ENCODE measurements around the gene LGALS7. TPM values are rescaled to one million over a fixed set of nuclear protein-coding genes. Genes with fewer than 3 reads are reported as not detected.
A peak's percentile ranks its signal among the peaks of the same experiment; 100 is the strongest.

The LGALS7 gene
- total and polyA plus RNA-seq, 2 of the 13 experiments (the other 11 are each of a cell fraction or from before 2014, with no cell fraction given) = 0.73 TPM; not detected in 1

DNA sequence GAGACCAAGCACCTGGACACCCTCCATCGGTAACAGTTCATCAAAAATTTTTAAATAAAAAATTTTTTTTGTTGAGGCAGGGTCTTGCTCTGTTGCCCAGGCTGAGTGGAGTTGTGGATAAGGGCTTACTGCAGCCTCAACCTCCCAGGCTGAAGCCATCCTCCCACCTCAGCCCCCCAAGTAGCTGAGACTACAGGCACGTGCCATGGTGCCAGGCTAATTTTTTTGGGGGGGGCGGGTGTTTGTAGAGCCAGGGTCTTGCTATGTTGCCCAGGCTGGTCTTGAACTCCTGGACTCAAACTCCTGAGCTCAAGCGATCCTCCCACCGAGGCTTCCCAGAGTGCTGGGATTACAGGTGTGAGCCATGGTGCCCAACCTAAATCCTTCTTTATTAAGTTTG is 20.4 kb upstream of the LGALS7 start:
- H3K27ac ChIP-seq (ENCODE audit: extremely low read length, insufficient read depth, low read length) = no peak overlapping the region
- in situ Hi-C loops (cut with HindIII; ENCODE audit: extremely low pct_ligation_motif_present, low pct_unique_long_range_greater_than_20kb) (no loop called here), intact Hi-C loops (cut with micrococcal nuclease; ENCODE audit: unreplicated experiment) (no loop called here)
- H3K36me3 ChIP-seq (replicated peaks in 1 of 2; ENCODE audit: control insufficient read depth in 1 of 2, insufficient read depth in 2 of 2, low read length in 2 of 2) = no peaks in the 10 kb centered on the region
- TF ChIP-seq, protein P1, sequence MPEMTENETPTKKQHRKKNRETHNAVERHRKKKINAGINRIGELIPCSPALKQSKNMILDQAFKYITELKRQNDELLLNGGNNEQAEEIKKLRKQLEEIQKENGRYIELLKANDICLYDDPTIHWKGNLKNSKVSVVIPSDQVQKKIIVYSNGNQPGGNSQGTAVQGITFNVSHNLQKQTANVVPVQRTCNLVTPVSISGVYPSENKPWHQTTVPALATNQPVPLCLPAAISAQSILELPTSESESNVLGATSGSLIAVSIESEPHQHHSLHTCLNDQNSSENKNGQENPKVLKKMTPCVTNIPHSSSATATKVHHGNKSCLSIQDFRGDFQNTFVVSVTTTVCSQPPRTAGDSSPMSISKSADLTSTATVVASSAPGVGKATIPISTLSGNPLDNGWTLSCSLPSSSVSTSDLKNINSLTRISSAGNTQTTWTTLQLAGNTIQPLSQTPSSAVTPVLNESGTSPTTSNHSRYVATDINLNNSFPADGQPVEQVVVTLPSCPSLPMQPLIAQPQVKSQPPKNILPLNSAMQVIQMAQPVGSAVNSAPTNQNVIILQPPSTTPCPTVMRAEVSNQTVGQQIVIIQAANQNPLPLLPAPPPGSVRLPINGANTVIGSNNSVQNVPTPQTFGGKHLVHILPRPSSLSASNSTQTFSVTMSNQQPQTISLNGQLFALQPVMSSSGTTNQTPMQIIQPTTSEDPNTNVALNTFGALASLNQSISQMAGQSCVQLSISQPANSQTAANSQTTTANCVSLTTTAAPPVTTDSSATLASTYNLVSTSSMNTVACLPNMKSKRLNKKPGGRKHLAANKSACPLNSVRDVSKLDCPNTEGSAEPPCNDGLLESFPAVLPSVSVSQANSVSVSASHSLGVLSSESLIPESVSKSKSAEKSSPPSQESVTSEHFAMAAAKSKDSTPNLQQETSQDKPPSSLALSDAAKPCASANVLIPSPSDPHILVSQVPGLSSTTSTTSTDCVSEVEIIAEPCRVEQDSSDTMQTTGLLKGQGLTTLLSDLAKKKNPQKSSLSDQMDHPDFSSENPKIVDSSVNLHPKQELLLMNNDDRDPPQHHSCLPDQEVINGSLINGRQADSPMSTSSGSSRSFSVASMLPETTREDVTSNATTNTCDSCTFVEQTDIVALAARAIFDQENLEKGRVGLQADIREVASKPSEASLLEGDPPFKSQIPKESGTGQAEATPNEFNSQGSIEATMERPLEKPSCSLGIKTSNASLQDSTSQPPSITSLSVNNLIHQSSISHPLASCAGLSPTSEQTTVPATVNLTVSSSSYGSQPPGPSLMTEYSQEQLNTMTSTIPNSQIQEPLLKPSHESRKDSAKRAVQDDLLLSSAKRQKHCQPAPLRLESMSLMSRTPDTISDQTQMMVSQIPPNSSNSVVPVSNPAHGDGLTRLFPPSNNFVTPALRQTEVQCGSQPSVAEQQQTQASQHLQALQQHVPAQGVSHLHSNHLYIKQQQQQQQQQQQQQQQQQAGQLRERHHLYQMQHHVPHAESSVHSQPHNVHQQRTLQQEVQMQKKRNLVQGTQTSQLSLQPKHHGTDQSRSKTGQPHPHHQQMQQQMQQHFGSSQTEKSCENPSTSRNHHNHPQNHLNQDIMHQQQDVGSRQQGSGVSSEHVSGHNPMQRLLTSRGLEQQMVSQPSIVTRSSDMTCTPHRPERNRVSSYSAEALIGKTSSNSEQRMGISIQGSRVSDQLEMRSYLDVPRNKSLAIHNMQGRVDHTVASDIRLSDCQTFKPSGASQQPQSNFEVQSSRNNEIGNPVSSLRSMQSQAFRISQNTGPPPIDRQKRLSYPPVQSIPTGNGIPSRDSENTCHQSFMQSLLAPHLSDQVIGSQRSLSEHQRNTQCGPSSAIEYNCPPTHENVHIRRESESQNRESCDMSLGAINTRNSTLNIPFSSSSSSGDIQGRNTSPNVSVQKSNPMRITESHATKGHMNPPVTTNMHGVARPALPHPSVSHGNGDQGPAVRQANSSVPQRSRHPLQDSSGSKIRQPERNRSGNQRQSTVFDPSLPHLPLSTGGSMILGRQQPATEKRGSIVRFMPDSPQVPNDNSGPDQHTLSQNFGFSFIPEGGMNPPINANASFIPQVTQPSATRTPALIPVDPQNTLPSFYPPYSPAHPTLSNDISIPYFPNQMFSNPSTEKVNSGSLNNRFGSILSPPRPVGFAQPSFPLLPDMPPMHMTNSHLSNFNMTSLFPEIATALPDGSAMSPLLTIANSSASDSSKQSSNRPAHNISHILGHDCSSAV (CRISPR knock-in tag; IDR thresholded peaks at IDR 0.05; ENCODE audit: borderline replicate concordance) = no peak
- no peak for TF ChIP-seq ZNF333 (CRISPR knock-in tag; IDR thresholded peaks at IDR 0.05; ENCODE audit: borderline replicate concordance)
- TF ChIP-seq RNF2 (conservative IDR thresholded peaks at IDR 0.05; ENCODE audit: low read depth) = no peak
- peak; percentile 64 for TF ChIP-seq ZNF121 (CRISPR knock-in tag; IDR thresholded peaks at IDR 0.05)
- WGBS (ENCODE audit: low lambda C conversion rate) = 88% methylated on average over 5 of the region's 5 CpGs
- no peak overlapping the region for H3K4me2 ChIP-seq (ENCODE audit: low read depth, low read length)
- no TSS peak for BruUV-seq (replicated peaks)
- ATAC-seq (no peak), FAIRE-seq (no peak), DNase-seq (ENCODE audit: low spot score) (no peak)
- no peak overlapping the region for H3K4me3 ChIP-seq (replicated peaks in 1 of 3; ENCODE audit: insufficient read depth in 1 of 3, low read depth in 2 of 3, low read length in 3 of 3)
- H3K4me1 ChIP-seq (ENCODE audit: insufficient read depth, low read length) = peaks cover 15% of the 10 kb centered on the region
- ChIA-PET CTCF (ENCODE audit: low intra/inter-chr PET ratio, low total read pairs) (no interaction called here), POLR2A (interaction anchor here (1.6 kb wide), 1 partner anchor 19 kb away, joined by 5 read pairs; no protein-coding TSS in a partner anchor)
- H3K79me2 ChIP-seq (ENCODE audit: insufficient read depth, low read length) = no peaks in the 10 kb centered on the region
- H3K27me3 ChIP-seq (ENCODE audit: control insufficient read depth in 1 of 2, insufficient read depth in 2 of 2, low read length in 2 of 2) = no peaks in the 10 kb centered on the region
- H4K20me1 ChIP-seq (ENCODE audit: insufficient read depth, low read length) = no peaks in the 10 kb centered on the region
- H3K9me3 ChIP-seq (ENCODE audit: low read length) = no peaks in the 10 kb centered on the region
- H3K9ac ChIP-seq (ENCODE audit: insufficient read depth, low read depth, low read length) = no peak overlapping the region
- no peak overlapping the region for H2AFZ ChIP-seq (ENCODE audit: low read length)

Measured in HepG2 (cell line).